AG04450 (cell line): ENCODE data around the gene ZSWIM5. TPM values are rescaled to one million over a fixed set of nuclear protein-coding genes. Genes with fewer than 3 reads are reported as not detected.

Experiments used
- CTCF ChIA-PET: fragments of 300-600, 350-600 bp; formaldehyde crosslinking; extraction: SDS; loops from one replicate; lab custom pipeline; 2022; ENCODE audit warnings: antibody characterized with exemption, inconsistent platforms; lab: Charles Lee
- POLR2A ChIA-PET: fragments of 350-600 bp; formaldehyde crosslinking; extraction: SDS; loops from one replicate; lab custom pipeline; 2021; ENCODE audit warnings: antibody characterized with exemption, inconsistent platforms; lab: Yijun Ruan, JAX
- DNase-seq: peaks from one replicate; pipeline ENCODE4 v3.0.0-alpha.2; 2011; ENCODE audit warnings: low read depth, low spot score
- H3K27ac ChIP-seq: one replicate; pipeline ENCODE4 v1.5.1; 2012; ENCODE audit warnings: low read depth, low read length, control low read depth
- H3K27me3 ChIP-seq: one replicate; pipeline ENCODE4 v1.6.0; 2012; ENCODE audit warnings: low read length; ENCODE audit not compliant: control insufficient read depth, insufficient read depth
- H3K4me3 ChIP-seq: 2 replicates; pipeline ENCODE4 v1.5.1; 2011; ENCODE audit warnings: mild to moderate bottlenecking, low read depth, low read length, control low read depth
- H3K9me3 ChIP-seq: 2 replicates; pipeline ENCODE4 v1.5.1; 2012; ENCODE audit warnings: low read length; ENCODE audit not compliant: control insufficient read depth, insufficient read depth
- polyA plus RNA-seq: library from polyadenylated mRNA; depleted of rRNA; stranded (reverse); fragments of >200 nt; gene quantifications from 2 replicates; pipeline ENCODE4 v1.2.3, GENCODE V29; 2011
- TF ChIP-seq, protein P1 (sequence below): IDR thresholded peaks from 2 replicates; pipeline ENCODE4 v1.5.1; 2011; ENCODE audit warnings: low read depth, low read length, control low read depth, inconsistent platforms

The ZSWIM5 gene
- polyA plus RNA-seq, 1 experiment = 0.06 TPM

DNA sequence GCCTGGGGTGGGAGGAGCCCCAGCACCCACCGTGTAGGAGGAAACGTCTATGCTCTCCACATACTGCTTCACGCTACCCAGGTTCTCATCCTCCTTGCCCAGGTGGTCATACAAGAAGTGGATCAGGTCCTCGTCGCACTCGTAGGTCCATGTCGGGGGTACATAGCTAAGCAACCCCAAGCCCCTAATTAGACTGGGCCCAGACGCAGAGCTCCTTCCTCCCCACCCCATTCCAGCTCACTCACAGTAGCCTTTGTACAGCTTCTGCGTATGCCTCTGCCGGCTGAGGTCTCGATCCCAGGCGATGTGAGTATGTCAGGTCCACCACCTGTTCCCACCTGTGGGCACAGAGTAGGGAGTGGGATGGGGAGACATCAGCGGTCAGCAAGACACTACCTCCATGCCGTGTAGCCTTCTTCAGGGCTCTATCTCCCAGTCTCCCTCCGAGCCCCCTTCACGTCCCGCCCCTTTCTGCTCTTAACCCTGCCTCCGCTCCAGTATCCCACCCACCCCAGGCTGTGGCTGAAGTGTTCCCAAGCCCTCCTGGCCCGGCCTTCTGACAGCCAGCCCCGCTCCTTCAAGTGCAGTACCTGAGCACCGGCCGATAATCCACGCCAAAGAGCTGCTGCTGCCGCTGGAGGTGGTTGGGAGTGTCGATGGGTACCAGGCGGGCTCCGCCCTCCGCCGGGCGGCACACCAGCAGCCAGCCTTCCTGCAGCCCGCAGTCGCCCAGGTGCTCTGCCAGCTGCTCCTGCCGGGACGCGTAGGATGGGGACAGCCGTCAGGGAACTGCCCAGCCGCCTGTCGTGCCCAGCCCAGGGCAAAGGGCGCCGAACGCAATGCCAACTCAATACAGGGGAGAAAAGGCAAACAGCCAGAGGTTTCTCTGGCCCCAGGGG, 196.2 kb downstream of the ZSWIM5 start:
- ChIA-PET CTCF (interaction anchor here (0.6 to 11.4 kb wide), 9 partner anchors 24 to 482 kb away, joined by 3 to 616 read pairs (median 5); partner anchors contain the start of genes EIF2B3 and RNU5D-1), POLR2A (interaction anchor here (0.6 to 3.5 kb wide), 18 partner anchors 12 to 538 kb away, joined by 3 to 38 read pairs (median 6); partner anchors contain the start of genes BTBD19, EIF2B3, MUTYH and PLK3)
- Histone ChIP-seq H3K27me3 (no peaks in the 10 kb centered on the region), H3K9me3 (no peaks in the 10 kb centered on the region; the same call in 1 of the 2 replicates), H3K27ac (no peak overlapping the region), H3K4me3 (peak overlapping the region; percentile 92)
- no peak for DNase-seq
- TF ChIP-seq, protein P1, sequence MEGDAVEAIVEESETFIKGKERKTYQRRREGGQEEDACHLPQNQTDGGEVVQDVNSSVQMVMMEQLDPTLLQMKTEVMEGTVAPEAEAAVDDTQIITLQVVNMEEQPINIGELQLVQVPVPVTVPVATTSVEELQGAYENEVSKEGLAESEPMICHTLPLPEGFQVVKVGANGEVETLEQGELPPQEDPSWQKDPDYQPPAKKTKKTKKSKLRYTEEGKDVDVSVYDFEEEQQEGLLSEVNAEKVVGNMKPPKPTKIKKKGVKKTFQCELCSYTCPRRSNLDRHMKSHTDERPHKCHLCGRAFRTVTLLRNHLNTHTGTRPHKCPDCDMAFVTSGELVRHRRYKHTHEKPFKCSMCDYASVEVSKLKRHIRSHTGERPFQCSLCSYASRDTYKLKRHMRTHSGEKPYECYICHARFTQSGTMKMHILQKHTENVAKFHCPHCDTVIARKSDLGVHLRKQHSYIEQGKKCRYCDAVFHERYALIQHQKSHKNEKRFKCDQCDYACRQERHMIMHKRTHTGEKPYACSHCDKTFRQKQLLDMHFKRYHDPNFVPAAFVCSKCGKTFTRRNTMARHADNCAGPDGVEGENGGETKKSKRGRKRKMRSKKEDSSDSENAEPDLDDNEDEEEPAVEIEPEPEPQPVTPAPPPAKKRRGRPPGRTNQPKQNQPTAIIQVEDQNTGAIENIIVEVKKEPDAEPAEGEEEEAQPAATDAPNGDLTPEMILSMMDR = no peak

DNA sequence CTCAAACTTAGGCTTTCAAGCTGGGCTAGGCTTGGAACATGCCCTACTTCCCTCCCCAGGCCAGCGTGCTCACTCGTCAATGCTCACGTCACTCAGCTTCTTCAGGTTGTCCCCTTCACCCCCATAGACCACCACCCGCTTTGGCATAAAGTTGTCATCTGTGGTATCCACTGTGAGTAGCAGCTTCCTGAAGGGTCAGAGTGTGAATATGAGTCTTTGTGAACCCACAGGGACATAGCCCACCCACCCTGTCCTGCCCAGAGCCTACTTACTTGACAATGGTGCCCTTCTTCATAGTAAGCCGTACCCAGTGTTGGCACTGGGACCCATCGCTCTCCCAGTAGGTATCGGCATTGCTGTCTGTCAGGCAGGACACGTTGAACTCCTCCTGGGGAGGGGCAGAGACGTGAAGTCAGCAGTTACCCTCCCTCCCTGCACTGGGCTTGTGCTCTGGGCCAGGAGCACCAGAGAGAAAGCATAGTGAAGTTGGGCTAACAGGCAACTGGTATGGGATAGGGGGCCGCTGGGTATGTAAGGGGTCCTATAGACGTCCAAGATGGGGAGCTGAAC, 197.0 kb downstream of the ZSWIM5 start:
- DNase-seq = no peak
- H3K4me3 ChIP-seq = peak overlapping the region; percentile 92; the same call in 1 of the 2 replicates
- ChIA-PET CTCF (interaction anchor here (0.7 to 5.6 kb wide), 3 partner anchors 174 to 483 kb away, joined by 4 to 30 read pairs (median 17); no protein-coding TSS in a partner anchor), POLR2A (interaction anchor here (0.8 kb wide), 1 partner anchor 62 kb away, joined by 3 read pairs; no protein-coding TSS in a partner anchor)
- TF ChIP-seq, protein P1 = no peak
- no peaks in the 10 kb centered on the region; the same call in 1 of the 2 replicates for H3K9me3 ChIP-seq
- no peaks in the 10 kb centered on the region for H3K27me3 ChIP-seq
- no peak overlapping the region for H3K27ac ChIP-seq

DNA sequence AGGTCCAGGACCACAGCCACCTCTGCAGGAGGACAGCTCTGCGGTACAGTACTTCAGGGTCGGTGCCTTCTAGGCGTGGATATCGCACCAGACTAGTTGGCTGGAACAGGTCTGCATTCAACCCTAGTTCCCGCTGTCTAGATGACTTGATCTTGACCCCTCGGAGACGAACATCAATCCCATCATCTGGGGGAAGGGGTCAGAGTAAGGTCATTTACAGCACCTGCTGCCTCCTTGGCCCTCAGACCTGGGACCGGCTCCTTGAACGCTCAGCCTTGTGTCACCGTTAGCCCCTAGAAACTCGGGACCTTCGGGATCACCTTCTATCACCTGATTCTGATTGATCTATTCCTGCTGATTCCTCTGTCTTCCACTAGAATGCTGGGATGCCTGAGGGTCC, 197.9 kb downstream of the ZSWIM5 start:
- DNase-seq = no peak
- TF ChIP-seq, protein P1 = no peak
- H3K27me3 ChIP-seq = no peaks in the 10 kb centered on the region
- no peaks in the 10 kb centered on the region; the same call in 1 of the 2 replicates for H3K9me3 ChIP-seq
- ChIA-PET CTCF (no interaction called here), POLR2A (no interaction called here)
- no peak overlapping the region for H3K27ac ChIP-seq
- H3K4me3 ChIP-seq = no peak overlapping the region

DNA sequence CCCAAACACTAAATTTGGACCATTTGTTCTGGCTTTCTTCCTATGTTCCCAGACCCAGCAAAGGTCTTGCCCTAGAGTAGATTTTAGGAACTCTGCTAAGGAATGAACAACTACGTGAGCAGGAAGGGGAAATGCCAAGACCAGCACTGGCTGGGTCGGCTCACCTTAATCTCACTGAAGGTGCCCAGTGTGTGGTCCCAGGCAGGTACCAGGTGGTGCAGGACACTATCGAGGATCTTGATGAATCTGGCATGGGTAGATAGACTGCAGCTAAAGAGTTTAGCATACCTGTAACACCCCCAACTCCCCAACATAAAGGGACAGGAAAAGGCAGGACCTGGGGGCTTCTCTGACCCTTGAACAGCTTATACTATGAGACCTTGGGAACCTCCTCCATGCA, 198.3 kb downstream of the ZSWIM5 start:
- no peaks in the 10 kb centered on the region; the same call in 1 of the 2 replicates for H3K9me3 ChIP-seq
- POLR2A ChIA-PET = interaction anchor here (0.6 kb wide), 1 partner anchor 17 kb away, joined by 3 read pairs; no protein-coding TSS in a partner anchor
- H3K27me3 ChIP-seq = no peaks in the 10 kb centered on the region
- H3K4me3 ChIP-seq = no peak overlapping the region
- TF ChIP-seq, protein P1 = no peak
- DNase-seq = no peak
- CTCF ChIA-PET = no interaction called here
- no peak overlapping the region for H3K27ac ChIP-seq
